GM04503 (cell line): ENCODE data around the gene CYP3A5.
"Not testable (repeated sequence)": the region's sequence is repeated elsewhere in the genome, so short reads cannot be mapped to it uniquely, and the experiment has no call there.

Source experiments
- DNase-seq: peaks from one replicate; pipeline ENCODE4 v3.0.0-alpha.2; 2012; ENCODE audit warnings: low read depth

The CYP3A5 gene

GRCh38 chr7:99642027-99642426 lies 37.8 kb downstream of the CYP3A5 start:
- DNase-seq = no peak

- no peak for DNase-seq
These were observed 40.5 kb downstream of the CYP3A5 start for GRCh38 chr7:99639267-99639666.

- DNase-seq = no peak
These were observed 41.1 kb downstream of the CYP3A5 start for GRCh38 chr7:99638731-99639130.

GRCh38 chr7:99637414-99637813 lies 42.4 kb downstream of the CYP3A5 start:
- not testable (repeated sequence) for DNase-seq

GRCh38 chr7:99631295-99632109 lies 48.3 kb downstream of the CYP3A5 start:
- no peak for DNase-seq

GRCh38 chr7:99629643-99630042 lies 50.2 kb downstream of the CYP3A5 start:
- DNase-seq = no peak

- DNase-seq = no peak
These were observed 51.0 kb downstream of the CYP3A5 start for GRCh38 chr7:99628471-99629465.

GRCh38 chr7:99627513-99627912 lies 52.3 kb downstream of the CYP3A5 start:
- no peak for DNase-seq

- DNase-seq = no peak
These were observed 53.1 kb downstream of the CYP3A5 start for GRCh38 chr7:99626661-99627060.

GRCh38 chr7:99625961-99626360 lies 53.8 kb downstream of the CYP3A5 start:
- DNase-seq = no peak

- DNase-seq = no peak
These were observed 54.5 kb downstream of the CYP3A5 start for GRCh38 chr7:99625321-99625720.

- DNase-seq = no peak
These were observed 55.3 kb downstream of the CYP3A5 start for GRCh38 chr7:99624484-99624883.

GRCh38 chr7:99623702-99624447 lies 55.9 kb downstream of the CYP3A5 start:
- no peak for DNase-seq

GRCh38 chr7:99623091-99623693 lies 56.6 kb downstream of the CYP3A5 start:
- no peak for DNase-seq

- DNase-seq = no peak
These were observed 57.2 kb downstream of the CYP3A5 start for GRCh38 chr7:99622596-99622995.

GRCh38 chr7:99621271-99621670 lies 58.5 kb downstream of the CYP3A5 start:
- no peak for DNase-seq

- DNase-seq = no peak
These were observed 60.1 kb downstream of the CYP3A5 start for GRCh38 chr7:99619571-99620130.

GRCh38 chr7:99618726-99619125 lies 61.1 kb downstream of the CYP3A5 start:
- DNase-seq = peak; percentile 50

- DNase-seq = no peak
These were observed 62.5 kb downstream of the CYP3A5 start for GRCh38 chr7:99617192-99617781.

GRCh38 chr7:99616359-99617191 lies 63.2 kb downstream of the CYP3A5 start, which contains the start of gene ZSCAN25:
TSS of gene ZSCAN25 (plus strand) at chr7:99616946. CDS start at chr7:99619607, 2,661 bp downstream.
- peak; percentile 68 for DNase-seq
